Measurements from ENCODE around the gene ZNF266. TPM values are rescaled to one million over a fixed set of nuclear protein-coding genes. Genes with fewer than 3 reads are reported as not detected.
A peak's percentile ranks its signal among the peaks of the same experiment; 100 is the strongest.

Gene ZNF266
- total and polyA plus RNA-seq, 2 of the 13 experiments (the other 11 are each of a cell fraction or from before 2014, with no cell fraction given) = 19.8 to 20.8 TPM

- peak; percentile 83 for TF ChIP-seq ZGPAT (CRISPR knock-in tag; IDR thresholded peaks at IDR 0.05)
- no peak; the same call in 1 of the 2 replicates for TF ChIP-seq ERF (CRISPR knock-in tag; IDR thresholded peaks at IDR 0.05)
- TF ChIP-seq RXRA (CRISPR knock-in tag; IDR thresholded peaks at IDR 0.05) = peak; percentile 24; the same call in 1 of the 2 replicates
- TF ChIP-seq MYC (CRISPR knock-in tag; IDR thresholded peaks at IDR 0.05; ENCODE audit: borderline replicate concordance) = peak; percentile 39; the same call in 1 of the 2 replicates
- TF ChIP-seq SUZ12 (IDR thresholded peaks at IDR 0.05; ENCODE audit: low read depth, low read length) = no peak
- TF ChIP-seq GATAD2A (CRISPR knock-in tag; IDR thresholded peaks at IDR 0.05) = 0 out of 2 replicates have a peak, but pooled peaks have one; percentile 21
- TF ChIP-seq ZNF790 (CRISPR knock-in tag; IDR thresholded peaks at IDR 0.05; ENCODE audit: borderline replicate concordance) = 0 out of 2 replicates have a peak, but pooled peaks have one; percentile 63
- TF ChIP-seq DR1 (CRISPR knock-in tag; IDR thresholded peaks at IDR 0.05) = peak; percentile 16; the same call in 1 of the 2 replicates
- no peak for TF ChIP-seq FOXC1 (CRISPR knock-in tag; IDR thresholded peaks at IDR 0.05; ENCODE audit: borderline replicate concordance)
- no peak for TF ChIP-seq ZNF530 (CRISPR knock-in tag; IDR thresholded peaks at IDR 0.05; ENCODE audit: low read depth)
- TF ChIP-seq AKAP8 (CRISPR knock-in tag; IDR thresholded peaks at IDR 0.05) = no peak
- TF ChIP-seq, protein P1, sequence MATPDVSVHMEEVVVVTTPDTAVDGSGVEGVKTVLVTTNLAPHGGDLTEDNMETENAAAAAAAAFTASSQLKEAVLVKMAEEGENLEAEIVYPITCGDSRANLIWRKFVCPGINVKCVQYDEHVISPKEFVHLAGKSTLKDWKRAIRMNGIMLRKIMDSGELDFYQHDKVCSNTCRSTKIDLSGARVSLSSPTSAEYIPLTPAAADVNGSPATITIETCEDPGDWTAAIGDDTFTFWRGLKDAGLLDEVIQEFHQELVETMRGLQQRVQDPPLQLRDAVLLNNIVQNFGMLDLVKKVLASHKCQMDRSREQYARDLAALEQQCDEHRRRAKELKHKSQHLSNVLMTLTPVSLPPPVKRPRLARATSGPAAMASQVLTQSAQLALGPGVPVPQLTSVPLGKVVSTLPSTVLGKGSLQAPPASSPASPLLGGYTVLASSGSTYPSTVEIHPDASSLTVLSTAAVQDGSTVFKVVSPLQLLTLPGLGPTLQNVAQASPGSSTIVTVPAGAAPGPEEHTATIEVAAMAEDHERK (CRISPR knock-in tag; IDR thresholded peaks at IDR 0.05; ENCODE audit: low read depth) = no peak
- TF ChIP-seq ZNF772 (CRISPR knock-in tag; IDR thresholded peaks at IDR 0.05) = peak; percentile 57; the same call in 1 of the 2 replicates
- TF ChIP-seq ZNF598 (CRISPR knock-in tag; IDR thresholded peaks at IDR 0.05; ENCODE audit: borderline replicate concordance) = 0 out of 2 replicates have a peak, but pooled peaks have one; percentile 50
- TF ChIP-seq, protein P2, sequence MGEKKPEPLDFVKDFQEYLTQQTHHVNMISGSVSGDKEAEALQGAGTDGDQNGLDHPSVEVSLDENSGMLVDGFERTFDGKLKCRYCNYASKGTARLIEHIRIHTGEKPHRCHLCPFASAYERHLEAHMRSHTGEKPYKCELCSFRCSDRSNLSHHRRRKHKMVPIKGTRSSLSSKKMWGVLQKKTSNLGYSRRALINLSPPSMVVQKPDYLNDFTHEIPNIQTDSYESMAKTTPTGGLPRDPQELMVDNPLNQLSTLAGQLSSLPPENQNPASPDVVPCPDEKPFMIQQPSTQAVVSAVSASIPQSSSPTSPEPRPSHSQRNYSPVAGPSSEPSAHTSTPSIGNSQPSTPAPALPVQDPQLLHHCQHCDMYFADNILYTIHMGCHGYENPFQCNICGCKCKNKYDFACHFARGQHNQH (CRISPR knock-in tag; IDR thresholded peaks at IDR 0.05) = peak; percentile 80; the same call in 1 of the 2 replicates
- TF ChIP-seq PHF21A (CRISPR knock-in tag; IDR thresholded peaks at IDR 0.05) = peak; percentile 60; the same call in 1 of the 2 replicates
- no peak for TF ChIP-seq ZNF180 (CRISPR knock-in tag; IDR thresholded peaks at IDR 0.05; ENCODE audit: borderline replicate concordance, low read depth)
- 0 out of 2 replicates have a peak, but pooled peaks have one; percentile 20 for TF ChIP-seq SOX5 (CRISPR knock-in tag; IDR thresholded peaks at IDR 0.05; ENCODE audit: borderline replicate concordance)
- TF ChIP-seq TSC22D2 (CRISPR knock-in tag; IDR thresholded peaks at IDR 0.05; ENCODE audit: borderline replicate concordance) = no peak
- TF ChIP-seq, protein P3, sequence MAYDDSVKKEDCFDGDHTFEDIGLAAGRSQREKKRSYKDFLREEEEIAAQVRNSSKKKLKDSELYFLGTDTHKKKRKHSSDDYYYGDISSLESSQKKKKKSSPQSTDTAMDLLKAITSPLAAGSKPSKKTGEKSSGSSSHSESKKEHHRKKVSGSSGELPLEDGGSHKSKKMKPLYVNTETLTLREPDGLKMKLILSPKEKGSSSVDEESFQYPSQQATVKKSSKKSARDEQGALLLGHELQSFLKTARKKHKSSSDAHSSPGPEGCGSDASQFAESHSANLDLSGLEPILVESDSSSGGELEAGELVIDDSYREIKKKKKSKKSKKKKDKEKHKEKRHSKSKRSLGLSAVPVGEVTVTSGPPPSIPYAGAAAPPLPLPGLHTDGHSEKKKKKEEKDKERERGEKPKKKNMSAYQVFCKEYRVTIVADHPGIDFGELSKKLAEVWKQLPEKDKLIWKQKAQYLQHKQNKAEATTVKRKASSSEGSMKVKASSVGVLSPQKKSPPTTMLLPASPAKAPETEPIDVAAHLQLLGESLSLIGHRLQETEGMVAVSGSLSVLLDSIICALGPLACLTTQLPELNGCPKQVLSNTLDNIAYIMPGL (CRISPR knock-in tag; IDR thresholded peaks at IDR 0.05; ENCODE audit: borderline replicate concordance in 1 of 2, low read depth in 1 of 2) = peak; percentile 77 to 88
- TF ChIP-seq ZNF747 (CRISPR knock-in tag; IDR thresholded peaks at IDR 0.05; ENCODE audit: borderline replicate concordance) = no peak
Measured at GRCh38 chr19:9435279-9436268, at the start of gene ZNF266 (continued).
